ENCODE data around the gene ACTN4.

Gene ACTN4

DNA sequence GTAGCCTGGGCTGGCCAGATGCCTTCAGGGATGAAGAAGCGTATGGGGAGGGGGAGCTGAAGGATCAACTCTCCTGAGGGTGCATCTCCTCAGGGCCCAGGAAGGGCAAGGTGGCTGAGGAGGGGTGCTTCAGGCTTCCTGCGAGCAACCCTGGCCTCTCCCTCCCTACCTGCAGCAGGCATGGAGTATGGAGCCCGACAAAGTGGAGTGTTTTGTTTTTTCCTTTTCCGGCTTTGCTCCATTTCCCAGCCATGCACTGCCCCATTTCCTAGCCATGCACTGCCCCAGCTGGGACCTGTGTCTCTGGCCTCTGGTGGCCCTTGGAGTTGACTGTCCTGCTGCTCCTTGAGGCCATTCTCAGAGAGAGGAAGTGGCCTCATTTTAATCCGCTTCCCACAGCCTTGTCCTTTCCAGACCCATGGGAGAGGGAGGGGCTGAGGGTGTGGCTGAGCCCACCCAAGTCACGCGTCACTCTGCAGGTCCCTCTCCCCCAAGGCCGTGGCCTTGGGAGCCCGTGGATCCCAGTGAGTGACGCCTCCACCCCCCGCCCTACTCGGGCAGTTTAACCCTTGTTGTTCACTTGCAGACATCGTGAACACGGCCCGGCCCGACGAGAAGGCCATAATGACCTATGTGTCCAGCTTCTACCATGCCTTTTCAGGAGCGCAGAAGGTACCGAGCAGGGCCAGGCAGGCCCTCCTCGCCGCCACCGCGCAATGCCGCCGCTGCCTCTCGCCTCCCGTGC lies 62.4 kb downstream of the ACTN4 start:
- H3K27ac ChIP-seq (ENCODE audit: insufficient read depth in 1 of 2, low read depth in 1 of 2, low read length in 2 of 2, poor library complexity in 1 of 2, severe bottlenecking in 2 of 2): no peak overlapping the region
- WGBS (ENCODE audit: insufficient coverage): 89% methylated on average over 24 of the region's 27 CpGs
- H3K27me3 ChIP-seq (replicated peaks in 2 of 5; ENCODE audit: control insufficient read depth in 4 of 5, insufficient read depth in 5 of 5, low read length in 4 of 5): no peaks in the 10 kb centered on the region
- ChIA-PET POLR2A (no interaction called here), CTCF (interaction anchor here (1.0 to 2.0 kb wide), 4 partner anchors 14 to 74 kb away, joined by 3 to 7 read pairs (median 3); no protein-coding TSS in a partner anchor)
- DNase-seq: no peak
- H3K36me3 ChIP-seq (ENCODE audit: control insufficient read depth in 4 of 4, insufficient read depth in 4 of 4, low read length in 3 of 4): peaks cover 10 to 100% (median 83%) of the 10 kb centered on the region in 4 experiments
- H3K4me3 ChIP-seq (ENCODE audit: control insufficient read depth in 1 of 7, extremely low read depth in 1 of 7, insufficient read depth in 4 of 7, low read depth in 2 of 7, low read length in 6 of 7): no peak overlapping the region
- H3K4me1 ChIP-seq (ENCODE audit: control extremely low read depth in 1 of 4, control insufficient read depth in 4 of 4, insufficient read depth in 4 of 4, low read length in 3 of 4): no peaks in the 10 kb centered on the region
- H3K9me3 ChIP-seq (ENCODE audit: control extremely low read depth in 1 of 5, control insufficient read depth in 4 of 5, insufficient read depth in 2 of 5, low read depth in 1 of 5, low read length in 4 of 5): no peaks in the 10 kb centered on the region

DNA sequence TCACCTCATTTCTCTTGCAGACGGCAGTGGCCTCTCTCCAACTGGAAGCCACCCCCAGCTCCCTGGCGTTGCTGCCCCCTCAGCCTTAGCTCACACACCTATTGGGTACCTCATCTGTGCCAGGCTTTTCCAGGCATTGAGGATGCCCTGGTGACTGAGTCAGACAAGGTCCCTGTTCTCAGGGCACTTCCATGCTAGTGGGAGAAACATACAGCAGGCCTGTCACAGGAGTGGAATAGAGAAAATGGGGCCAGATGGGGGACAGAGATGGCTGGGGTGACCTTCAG lies 62.9 kb downstream of the ACTN4 start:
- no peak overlapping the region for H3K4me3 ChIP-seq (ENCODE audit: control insufficient read depth in 1 of 7, extremely low read depth in 1 of 7, insufficient read depth in 4 of 7, low read depth in 2 of 7, low read length in 6 of 7)
- no peak for DNase-seq
- ChIA-PET POLR2A (no interaction called here), CTCF (interaction anchor here (1.0 to 2.0 kb wide), 5 partner anchors 14 to 71 kb away, joined by 3 to 7 read pairs (median 3); no protein-coding TSS in a partner anchor)
- H3K4me1 ChIP-seq (ENCODE audit: control extremely low read depth in 1 of 4, control insufficient read depth in 4 of 4, insufficient read depth in 4 of 4, low read length in 3 of 4): no peaks in the 10 kb centered on the region
- WGBS (ENCODE audit: insufficient coverage): 83% methylated on average over 2 of the region's 2 CpGs
- H3K9me3 ChIP-seq (ENCODE audit: control extremely low read depth in 1 of 5, control insufficient read depth in 4 of 5, insufficient read depth in 2 of 5, low read depth in 1 of 5, low read length in 4 of 5): no peaks in the 10 kb centered on the region
- H3K27ac ChIP-seq (ENCODE audit: insufficient read depth in 1 of 2, low read depth in 1 of 2, low read length in 2 of 2, poor library complexity in 1 of 2, severe bottlenecking in 2 of 2): no peak overlapping the region
- H3K36me3 ChIP-seq (ENCODE audit: control insufficient read depth in 4 of 4, insufficient read depth in 4 of 4, low read length in 3 of 4): peaks cover 10 to 96% (median 80%) of the 10 kb centered on the region in 4 experiments
- H3K27me3 ChIP-seq (replicated peaks in 2 of 5; ENCODE audit: control insufficient read depth in 4 of 5, insufficient read depth in 5 of 5, low read length in 4 of 5): no peaks in the 10 kb centered on the region

DNA sequence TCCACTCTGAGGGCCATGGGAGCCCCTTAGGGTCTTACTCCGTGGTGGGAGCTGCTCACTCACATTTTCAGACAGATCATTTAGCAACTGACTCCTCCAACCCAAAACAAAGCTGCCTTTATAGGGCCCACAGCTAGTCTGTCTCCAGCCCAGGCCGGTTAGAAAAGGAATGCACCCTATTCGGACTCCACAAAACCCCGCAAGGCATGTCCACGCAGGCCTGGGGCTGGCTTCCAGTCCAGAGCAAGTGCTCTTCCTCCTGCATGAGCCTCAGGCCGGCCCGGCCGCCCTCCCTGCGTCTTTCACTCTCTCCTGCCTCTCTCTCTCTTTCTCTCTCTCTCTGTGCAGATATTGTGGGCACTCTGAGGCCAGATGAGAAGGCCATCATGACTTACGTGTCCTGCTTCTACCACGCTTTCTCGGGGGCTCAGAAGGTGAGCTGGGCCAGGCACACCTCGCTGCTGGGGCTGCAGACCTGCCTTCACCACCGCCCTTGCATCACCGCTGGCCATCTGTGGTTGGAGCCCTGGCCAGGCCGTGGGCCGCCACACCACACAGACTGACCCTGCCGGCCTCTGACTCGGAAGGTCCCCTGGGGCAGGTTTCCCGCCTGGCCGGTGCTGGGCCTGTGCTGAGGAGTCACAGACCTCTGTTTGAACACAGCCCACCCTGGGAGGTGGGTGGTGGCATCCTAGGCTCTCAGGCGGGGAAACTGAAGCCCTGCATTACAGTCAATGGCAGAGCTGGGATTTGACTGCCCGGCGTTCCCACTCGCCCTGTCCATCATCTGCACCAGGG lies 63.7 kb downstream of the ACTN4 start:
- Histone ChIP-seq H3K27me3 (replicated peaks in 2 of 5; ENCODE audit: control insufficient read depth in 4 of 5, insufficient read depth in 5 of 5, low read length in 4 of 5) (no peaks in the 10 kb centered on the region), H3K4me3 (ENCODE audit: control insufficient read depth in 1 of 7, extremely low read depth in 1 of 7, insufficient read depth in 4 of 7, low read depth in 2 of 7, low read length in 6 of 7) (no peak overlapping the region), H3K9me3 (ENCODE audit: control extremely low read depth in 1 of 5, control insufficient read depth in 4 of 5, insufficient read depth in 2 of 5, low read depth in 1 of 5, low read length in 4 of 5) (no peaks in the 10 kb centered on the region), H3K36me3 (ENCODE audit: control insufficient read depth in 4 of 4, insufficient read depth in 4 of 4, low read length in 3 of 4) (peaks cover 10 to 93% (median 75%) of the 10 kb centered on the region in 4 experiments), H3K4me1 (ENCODE audit: control extremely low read depth in 1 of 4, control insufficient read depth in 4 of 4, insufficient read depth in 4 of 4, low read length in 3 of 4) (no peaks in the 10 kb centered on the region), H3K27ac (ENCODE audit: insufficient read depth in 1 of 2, low read depth in 1 of 2, low read length in 2 of 2, poor library complexity in 1 of 2, severe bottlenecking in 2 of 2) (no peak overlapping the region)
- no peak for DNase-seq
- 96% methylated on average over 25 of the region's 25 CpGs for WGBS (ENCODE audit: insufficient coverage)
- ChIA-PET POLR2A (no interaction called here), CTCF (interaction anchor here (1.0 to 2.3 kb wide), 6 partner anchors 9 to 72 kb away, joined by 3 to 9 read pairs (median 4); no protein-coding TSS in a partner anchor)

DNA sequence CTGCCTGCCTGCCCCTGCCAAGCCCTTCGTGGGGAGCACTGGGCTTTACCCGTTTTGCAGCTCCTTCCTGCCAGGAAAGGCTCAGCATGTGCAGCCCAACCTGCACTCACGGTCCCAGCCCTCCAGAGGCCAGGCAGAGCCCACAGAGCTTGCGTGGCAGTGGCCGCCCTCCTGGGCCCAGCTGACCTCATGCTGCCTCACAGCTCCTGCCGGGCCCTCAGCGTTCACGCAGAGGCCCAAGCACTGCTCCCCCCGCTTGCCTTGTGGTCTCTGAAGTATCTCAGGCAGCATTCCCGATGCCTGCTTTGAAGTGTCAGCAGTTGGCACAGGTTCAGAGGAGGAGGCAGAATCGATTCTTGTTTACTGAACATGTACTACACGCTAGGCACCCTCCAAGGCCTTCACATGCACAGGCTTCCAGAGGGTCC lies 64.3 kb downstream of the ACTN4 start:
- no peaks in the 10 kb centered on the region for H3K4me1 ChIP-seq (ENCODE audit: control extremely low read depth in 1 of 4, control insufficient read depth in 4 of 4, insufficient read depth in 4 of 4, low read length in 3 of 4)
- WGBS (ENCODE audit: insufficient coverage): 90% methylated on average over 12 of the region's 12 CpGs
- DNase-seq: no peak
- H3K27me3 ChIP-seq (replicated peaks in 2 of 5; ENCODE audit: control insufficient read depth in 4 of 5, insufficient read depth in 5 of 5, low read length in 4 of 5): no peaks in the 10 kb centered on the region
- POLR2A ChIA-PET: no interaction called here
- no peak overlapping the region for H3K4me3 ChIP-seq (ENCODE audit: control insufficient read depth in 1 of 7, extremely low read depth in 1 of 7, insufficient read depth in 4 of 7, low read depth in 2 of 7, low read length in 6 of 7)
- no peak overlapping the region for H3K27ac ChIP-seq (ENCODE audit: insufficient read depth in 1 of 2, low read depth in 1 of 2, low read length in 2 of 2, poor library complexity in 1 of 2, severe bottlenecking in 2 of 2)
- peaks cover 10 to 93% (median 73%) of the 10 kb centered on the region in 4 experiments for H3K36me3 ChIP-seq (ENCODE audit: control insufficient read depth in 4 of 4, insufficient read depth in 4 of 4, low read length in 3 of 4)
- no peaks in the 10 kb centered on the region for H3K9me3 ChIP-seq (ENCODE audit: control extremely low read depth in 1 of 5, control insufficient read depth in 4 of 5, insufficient read depth in 2 of 5, low read depth in 1 of 5, low read length in 4 of 5)
- CTCF ChIA-PET: interaction anchor here (1.6 to 2.3 kb wide), 2 partner anchors 10 to 25 kb away, joined by 4 to 9 read pairs; no protein-coding TSS in a partner anchor

DNA sequence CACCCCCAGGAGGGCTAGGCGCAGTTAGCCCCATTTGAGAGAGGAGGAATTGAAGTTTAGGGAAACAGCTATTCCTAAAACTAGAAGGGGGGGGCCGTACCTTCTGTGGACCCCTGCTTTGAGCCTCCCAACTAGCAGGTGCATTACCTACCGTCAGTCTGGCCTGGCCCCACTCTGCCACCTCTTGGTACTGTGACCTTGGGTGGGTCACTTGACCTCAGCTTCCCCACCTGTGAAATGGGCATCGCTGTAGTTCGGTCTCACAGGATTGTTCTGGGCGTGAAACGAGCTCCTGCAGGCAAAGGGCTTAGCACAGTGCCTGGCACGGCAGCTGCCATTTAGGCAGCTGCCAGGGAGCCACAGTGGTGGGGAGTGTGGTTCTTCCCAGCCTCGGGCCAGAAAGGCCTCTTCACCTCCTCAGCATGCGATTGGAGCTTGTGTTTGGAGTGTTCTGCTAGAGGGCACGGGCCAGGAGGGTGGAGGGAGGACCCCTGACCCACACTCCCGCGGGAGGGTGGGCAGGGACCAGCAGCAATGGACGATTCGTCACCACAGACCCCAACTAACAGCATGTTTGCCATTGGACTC lies 64.8 kb downstream of the ACTN4 start:
- Histone ChIP-seq H3K4me3 (ENCODE audit: control insufficient read depth in 1 of 7, extremely low read depth in 1 of 7, insufficient read depth in 4 of 7, low read depth in 2 of 7, low read length in 6 of 7) (no peak overlapping the region), H3K4me1 (ENCODE audit: control extremely low read depth in 1 of 4, control insufficient read depth in 4 of 4, insufficient read depth in 4 of 4, low read length in 3 of 4) (no peaks in the 10 kb centered on the region), H3K27me3 (replicated peaks in 2 of 5; ENCODE audit: control insufficient read depth in 4 of 5, insufficient read depth in 5 of 5, low read length in 4 of 5) (no peaks in the 10 kb centered on the region), H3K27ac (ENCODE audit: insufficient read depth in 1 of 2, low read depth in 1 of 2, low read length in 2 of 2, poor library complexity in 1 of 2, severe bottlenecking in 2 of 2) (no peak overlapping the region), H3K36me3 (ENCODE audit: control insufficient read depth in 4 of 4, insufficient read depth in 4 of 4, low read length in 3 of 4) (peaks cover 8 to 93% (median 72%) of the 10 kb centered on the region in 4 experiments), H3K9me3 (ENCODE audit: control extremely low read depth in 1 of 5, control insufficient read depth in 4 of 5, insufficient read depth in 2 of 5, low read depth in 1 of 5, low read length in 4 of 5) (no peaks in the 10 kb centered on the region)
- ChIA-PET CTCF (interaction anchor here (2.3 kb wide), 1 partner anchor 10 kb away, joined by 9 read pairs; no protein-coding TSS in a partner anchor), POLR2A (interaction anchor here (0.5 kb wide), 1 partner anchor 18 kb away, joined by 3 read pairs; no protein-coding TSS in a partner anchor)
- 93% methylated on average over 12 of the region's 15 CpGs for WGBS (ENCODE audit: insufficient coverage)
- no peak for DNase-seq

DNA sequence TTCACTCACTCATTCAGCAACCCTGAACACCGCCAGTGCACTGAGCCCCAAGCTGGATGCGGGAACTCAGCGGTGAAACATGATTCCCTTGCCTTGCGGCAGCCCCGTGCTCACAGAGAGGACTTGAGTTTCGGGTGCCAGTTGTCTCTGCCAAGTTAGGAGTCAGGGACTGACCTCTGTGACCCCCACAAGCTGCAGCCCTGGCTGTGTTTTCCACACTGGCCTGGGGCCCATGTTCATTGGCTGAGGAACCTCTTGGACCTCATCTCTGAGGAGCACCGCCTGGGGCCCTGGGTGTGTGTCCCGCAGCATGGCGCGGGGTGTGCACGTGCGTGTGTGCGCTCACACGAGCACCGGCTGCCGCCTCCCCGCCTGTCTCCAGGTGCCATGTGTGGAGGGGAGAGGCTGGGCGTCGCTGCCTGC lies 65.8 kb downstream of the ACTN4 start:
- no peak for DNase-seq
- WGBS (ENCODE audit: insufficient coverage): 98% methylated on average over 18 of the region's 19 CpGs
- Histone ChIP-seq H3K4me1 (ENCODE audit: control extremely low read depth in 1 of 4, control insufficient read depth in 4 of 4, insufficient read depth in 4 of 4, low read length in 3 of 4) (no peaks in the 10 kb centered on the region), H3K27me3 (replicated peaks in 2 of 5; ENCODE audit: control insufficient read depth in 4 of 5, insufficient read depth in 5 of 5, low read length in 4 of 5) (no peaks in the 10 kb centered on the region), H3K36me3 (ENCODE audit: control insufficient read depth in 4 of 4, insufficient read depth in 4 of 4, low read length in 3 of 4) (peaks cover 8 to 91% (median 70%) of the 10 kb centered on the region in 4 experiments), H3K9me3 (ENCODE audit: control extremely low read depth in 1 of 5, control insufficient read depth in 4 of 5, insufficient read depth in 2 of 5, low read depth in 1 of 5, low read length in 4 of 5) (no peaks in the 10 kb centered on the region), H3K27ac (ENCODE audit: insufficient read depth in 1 of 2, low read depth in 1 of 2, low read length in 2 of 2, poor library complexity in 1 of 2, severe bottlenecking in 2 of 2) (no peak overlapping the region), H3K4me3 (ENCODE audit: control insufficient read depth in 1 of 7, extremely low read depth in 1 of 7, insufficient read depth in 4 of 7, low read depth in 2 of 7, low read length in 6 of 7) (no peak overlapping the region)
- POLR2A ChIA-PET: no interaction called here
- CTCF ChIA-PET: interaction anchor here (2.3 kb wide), 1 partner anchor 11 kb away, joined by 9 read pairs; no protein-coding TSS in a partner anchor

Measured in common myeloid progenitor, CD34-positive (primary cell).